Dedifferentiated amniotic fluid mesenchymal stem cell (primary cell): ENCODE results near the gene SLC5A10.

Source experiments
- DNase-seq: peaks from one replicate; pipeline ENCODE4 v3.0.0-alpha.2; 2016; ENCODE audit errors: extremely low spot score

Gene SLC5A10

DNA sequence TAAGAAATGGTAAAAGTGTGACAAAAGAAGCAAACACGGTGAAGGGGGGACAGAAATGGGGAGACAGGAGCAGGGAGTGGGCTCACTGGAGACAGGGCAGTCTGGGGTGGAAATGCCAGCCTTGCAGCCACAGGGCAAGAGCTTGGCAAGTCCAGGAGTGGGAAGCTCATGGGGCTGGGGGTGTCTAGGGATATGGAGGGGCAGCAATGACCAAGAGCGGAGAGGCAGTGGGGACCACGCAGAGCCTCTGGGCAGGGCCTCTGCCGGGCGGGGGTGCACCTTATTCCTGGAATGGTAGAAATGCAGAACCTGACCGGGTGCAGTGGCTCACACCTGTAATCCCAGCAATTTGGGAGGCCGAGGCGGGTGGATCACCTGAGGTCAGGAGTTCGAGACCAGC lies 12.6 kb downstream of the SLC5A10 start:
- no peak for DNase-seq

DNA sequence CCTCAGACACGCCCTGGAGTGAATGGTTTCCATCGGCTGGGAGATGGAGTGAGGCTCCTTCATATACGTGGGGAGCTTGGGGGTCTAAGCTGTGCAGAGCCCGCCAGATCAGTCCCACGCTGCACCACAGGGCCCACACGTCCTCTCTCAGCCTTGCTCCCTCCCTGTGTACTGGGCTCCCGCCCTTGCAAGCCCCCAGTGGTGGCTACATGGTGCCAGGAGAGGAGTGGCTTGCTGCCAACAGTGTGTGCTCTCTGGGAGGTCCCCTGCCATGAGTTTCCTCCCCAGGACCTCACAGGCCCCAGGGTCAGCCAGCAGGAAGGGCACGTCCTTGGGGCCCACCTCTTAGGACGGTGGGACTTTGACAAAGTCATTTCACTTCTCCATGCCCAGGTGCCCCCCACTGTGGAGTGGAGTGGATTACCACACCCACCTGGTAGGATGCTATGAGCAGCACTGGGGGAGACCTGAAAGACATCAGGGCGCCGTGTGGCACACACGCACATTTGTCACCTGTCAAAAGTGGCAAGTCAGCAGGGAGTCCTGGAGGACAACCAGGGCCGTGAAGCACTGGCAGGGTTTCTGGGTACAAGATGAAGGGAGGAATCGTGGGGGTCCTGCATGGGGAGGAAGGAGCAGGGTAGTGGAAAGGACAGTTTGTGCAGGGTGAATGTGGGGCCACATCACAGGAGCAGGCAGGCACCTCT lies 13.7 kb downstream of the SLC5A10 start:
- DNase-seq = no peak

DNA sequence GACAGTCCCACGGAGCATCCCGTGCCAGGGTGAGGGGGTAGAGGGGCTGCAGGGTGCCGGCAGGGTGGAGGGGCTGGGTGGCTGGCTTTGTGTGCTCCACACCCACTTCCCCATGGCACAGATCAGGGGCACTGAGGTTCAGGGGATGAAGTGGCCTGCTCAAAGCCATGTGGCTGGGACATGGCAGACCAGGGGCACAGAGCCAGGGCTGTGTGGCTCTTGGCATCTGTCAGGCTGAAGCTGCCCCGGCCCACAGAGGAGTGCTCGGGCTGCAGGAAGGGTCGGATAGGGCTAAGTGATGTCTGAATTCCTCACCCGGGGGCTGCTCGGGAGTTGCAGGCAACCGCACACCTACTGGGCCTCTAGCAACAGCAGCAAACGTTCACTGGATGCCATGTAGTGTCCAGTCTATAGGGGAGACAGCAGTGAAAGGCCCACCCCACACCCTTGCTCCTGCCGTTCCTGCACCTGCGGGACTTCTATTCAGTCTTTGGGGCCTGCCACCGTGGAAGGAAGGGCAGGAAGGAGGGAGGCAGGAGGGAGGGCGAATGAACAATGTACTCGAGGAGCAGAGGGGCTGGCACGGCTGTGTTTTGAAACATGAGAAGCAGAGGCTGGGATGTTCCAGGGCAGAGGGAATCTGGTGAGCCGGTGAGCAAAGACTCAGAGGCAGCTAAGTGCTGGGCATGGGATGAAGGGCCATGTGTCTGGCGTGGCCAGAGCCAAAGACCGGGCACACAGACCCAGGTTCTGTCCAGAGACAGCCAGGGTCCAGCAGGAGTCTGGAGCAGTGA lies 15.1 kb downstream of the SLC5A10 start:
- no peak for DNase-seq

DNA sequence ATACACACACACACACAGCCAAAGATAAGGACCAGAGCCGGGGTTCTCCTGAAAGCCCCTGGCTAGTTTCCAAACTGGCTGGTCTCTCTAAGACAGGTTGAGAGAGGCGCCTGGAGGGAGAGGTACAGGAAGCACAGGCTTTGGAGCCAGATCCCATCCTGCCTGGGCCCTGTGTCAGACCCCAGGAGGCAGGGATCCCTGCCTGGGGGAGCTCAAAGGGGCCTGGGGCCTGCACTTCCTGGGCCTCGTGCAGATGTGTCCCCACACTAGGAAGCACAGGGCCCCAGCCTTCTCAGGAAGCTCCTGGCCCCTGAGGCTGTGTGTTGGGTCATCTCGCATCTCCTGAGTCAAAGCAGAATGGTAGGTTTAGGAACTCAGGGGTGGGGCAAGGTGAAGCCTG lies 16.0 kb downstream of the SLC5A10 start:
- DNase-seq = no peak

DNA sequence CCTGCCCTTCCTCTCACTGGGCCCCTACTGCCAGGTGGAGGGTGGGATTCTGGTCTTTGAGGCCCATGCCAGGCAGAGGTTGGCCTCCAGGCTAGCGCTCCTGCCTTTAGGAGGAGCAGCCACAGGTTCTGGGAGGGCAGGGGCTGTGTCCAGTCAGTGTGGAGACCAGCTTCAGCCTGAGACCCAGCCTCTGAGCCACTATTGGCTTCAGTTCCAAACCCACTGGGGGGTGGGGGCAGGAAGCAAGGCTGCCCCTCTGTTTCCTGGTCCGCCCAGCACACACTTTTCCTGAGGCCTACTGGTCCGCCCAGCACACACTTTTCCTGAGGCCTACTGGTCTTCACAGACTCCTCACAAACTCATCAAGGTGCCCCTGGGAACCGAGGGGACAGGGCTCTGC lies 16.4 kb downstream of the SLC5A10 start:
- DNase-seq = no peak

DNA sequence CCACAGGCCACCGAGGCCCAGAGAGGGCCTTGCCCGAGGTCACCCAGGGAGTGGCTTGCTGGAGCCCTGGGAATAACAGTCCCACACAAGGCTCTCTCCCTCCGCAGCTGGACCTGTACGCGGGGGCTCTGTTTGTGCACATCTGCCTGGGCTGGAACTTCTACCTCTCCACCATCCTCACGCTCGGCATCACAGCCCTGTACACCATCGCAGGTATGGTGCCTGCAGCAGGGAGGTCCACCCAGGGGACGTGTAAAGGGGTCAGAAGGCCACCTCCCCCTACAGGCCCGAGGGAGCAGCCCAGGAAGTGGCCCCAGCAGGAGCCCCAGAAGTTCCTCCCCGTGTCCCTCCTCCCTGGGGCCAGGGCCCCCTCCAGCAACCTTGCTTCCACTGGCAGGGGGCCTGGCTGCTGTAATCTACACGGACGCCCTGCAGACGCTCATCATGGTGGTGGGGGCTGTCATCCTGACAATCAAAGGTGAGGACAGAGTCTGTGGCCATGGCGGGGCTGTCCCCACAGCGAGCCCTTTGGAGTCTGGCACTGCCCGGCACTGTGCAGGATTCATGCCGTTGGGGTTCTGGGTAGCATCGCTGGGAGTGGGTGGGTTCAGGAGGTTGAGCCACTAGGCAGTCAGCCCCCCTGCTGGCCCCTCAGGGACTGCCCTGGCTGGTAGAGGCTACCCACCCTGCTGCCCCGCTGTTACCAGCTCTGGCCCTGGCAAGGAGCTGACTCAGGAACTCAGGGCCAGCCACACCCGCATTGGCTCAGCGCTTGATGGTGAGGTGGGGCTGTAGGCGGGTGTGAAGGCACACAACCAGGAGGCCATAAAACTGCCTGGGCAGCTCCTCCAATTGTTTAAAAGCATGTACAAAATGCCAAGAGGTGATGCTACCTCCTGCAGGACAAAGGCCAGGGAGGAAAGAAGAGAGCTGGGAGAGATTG lies 17.3 kb downstream of the SLC5A10 start:
- DNase-seq = no peak

DNA sequence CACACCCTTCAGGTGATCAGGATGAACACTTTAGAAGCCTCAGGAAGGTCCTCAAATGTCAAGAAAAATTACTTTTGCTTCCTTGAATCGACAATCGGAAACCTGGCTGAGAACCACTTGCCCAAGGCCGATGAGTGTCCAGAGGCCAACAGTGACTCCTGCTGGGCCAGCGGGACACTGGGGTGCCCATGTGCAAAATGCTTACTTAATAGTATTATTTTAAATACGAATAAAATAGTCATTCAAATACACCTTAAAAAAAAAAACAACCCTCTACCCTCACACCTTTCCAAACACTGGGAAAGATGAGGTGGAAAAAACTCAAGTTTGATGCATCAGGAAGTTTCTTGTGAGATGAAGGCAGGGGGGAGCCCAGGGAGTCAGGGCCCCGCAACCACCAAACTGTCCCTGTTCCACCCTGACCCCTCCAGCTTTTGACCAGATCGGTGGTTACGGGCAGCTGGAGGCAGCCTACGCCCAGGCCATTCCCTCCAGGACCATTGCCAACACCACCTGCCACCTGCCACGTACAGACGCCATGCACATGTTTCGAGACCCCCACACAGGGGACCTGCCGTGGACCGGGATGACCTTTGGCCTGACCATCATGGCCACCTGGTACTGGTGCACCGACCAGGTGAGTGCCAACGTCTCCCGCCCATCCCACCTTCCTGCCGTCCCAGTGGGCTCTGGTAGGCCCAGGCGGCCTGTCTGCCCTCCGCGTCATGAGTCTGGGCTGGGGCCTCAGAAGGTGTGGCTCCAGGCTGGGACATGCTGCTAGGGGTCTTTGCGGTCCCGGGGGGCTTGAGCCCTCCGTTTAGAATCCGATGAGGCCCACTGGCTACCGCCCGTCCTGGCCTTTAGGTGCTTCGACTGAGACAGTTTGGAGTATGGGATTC lies 18.9 kb downstream of the SLC5A10 start:
- DNase-seq = no peak

DNA sequence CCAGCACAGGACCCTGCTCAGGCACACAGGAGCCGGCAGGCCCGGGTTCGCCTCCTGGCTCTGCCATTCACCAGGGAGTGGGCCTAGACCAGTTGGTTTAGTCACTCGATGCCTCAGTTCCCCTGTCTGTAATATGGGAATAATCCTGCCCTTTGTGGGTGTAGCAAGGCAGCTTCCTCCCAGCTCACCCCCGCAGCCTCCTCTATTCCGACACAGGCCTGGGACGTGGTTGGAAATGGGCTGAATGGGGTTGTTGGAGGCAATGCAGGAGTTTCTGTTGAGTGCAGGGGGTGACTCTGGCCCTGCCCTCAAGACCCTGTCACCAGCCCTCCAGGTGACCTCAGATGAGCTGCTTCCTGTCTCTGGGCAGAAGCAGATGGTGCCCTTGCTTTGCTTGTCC lies 19.8 kb downstream of the SLC5A10 start:
- DNase-seq = no peak

DNA sequence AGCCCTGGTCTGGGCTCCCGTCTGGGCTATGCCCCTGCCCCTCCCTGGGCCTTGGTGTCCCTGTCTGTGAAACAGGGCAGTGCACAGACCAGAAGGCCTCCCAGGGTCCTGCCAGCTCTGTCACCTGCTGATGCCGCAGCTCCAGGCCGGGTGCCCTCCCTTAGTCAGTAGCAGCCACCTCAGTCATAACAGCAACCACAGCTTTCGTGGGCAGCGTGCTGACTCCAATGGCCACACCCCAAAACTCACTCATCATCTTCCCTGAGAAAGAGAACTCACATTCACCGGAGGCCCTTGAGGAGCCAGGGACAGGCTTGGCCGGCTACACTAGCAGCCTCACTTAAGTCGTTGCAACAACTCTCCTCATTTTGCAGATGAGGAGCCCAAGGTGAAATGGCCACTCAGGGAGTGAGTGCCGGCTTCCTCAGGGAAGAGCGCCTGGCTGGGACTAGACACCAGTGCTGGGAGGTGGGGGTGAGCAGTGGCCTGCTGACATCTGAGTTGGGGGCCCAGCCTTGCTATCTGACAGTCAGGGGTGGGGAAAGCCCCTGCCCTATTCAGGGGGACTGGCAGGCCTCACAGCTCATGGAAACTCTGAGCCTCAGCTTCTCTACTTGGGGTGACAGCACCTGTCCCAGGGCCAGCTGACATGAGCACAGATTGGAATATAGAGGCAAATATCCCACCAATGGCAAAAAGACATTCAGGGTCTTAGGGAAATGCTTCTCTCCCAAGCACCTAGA lies 22.6 kb downstream of the SLC5A10 start:
- DNase-seq = no peak

DNA sequence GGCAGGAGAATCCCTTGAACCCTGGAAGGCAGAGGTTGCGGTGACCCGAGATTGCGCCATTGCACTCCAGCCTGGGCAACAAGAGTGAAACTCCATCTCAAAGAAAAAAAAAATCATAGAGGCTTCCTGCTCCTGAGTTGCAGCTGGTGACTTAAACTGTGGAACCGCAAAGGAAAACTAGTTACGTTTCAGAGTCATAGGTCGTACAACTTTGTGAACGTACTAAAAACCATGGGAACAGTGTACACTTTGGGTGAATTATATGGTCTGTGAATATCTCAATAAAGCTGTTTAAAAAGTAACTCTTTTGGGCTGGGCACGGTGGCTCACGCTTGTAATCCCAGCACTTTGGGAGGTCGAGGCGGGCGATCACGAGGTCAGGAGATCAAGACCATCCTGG lies 23.6 kb downstream of the SLC5A10 start:
- DNase-seq = no peak

DNA sequence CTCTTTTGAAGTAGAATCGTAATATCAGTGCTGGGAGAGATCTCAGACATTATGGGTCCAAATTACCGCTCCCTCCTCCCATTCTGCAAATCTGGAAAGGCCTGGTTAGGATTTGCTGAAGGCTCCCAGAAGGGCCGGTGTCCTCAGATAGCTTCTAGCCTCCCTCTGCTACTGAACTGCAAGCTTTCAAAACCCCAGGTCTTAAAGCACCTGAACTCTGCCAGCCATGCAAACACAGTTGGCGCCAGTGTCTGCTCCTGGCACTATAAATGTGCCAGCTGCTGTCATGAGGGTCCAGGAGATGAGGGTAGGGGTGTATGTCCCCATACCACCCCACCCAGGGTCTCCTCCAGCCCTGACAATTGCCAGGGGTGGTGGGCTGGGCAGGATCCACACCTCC lies 24.2 kb downstream of the SLC5A10 start:
- DNase-seq = no peak

DNA sequence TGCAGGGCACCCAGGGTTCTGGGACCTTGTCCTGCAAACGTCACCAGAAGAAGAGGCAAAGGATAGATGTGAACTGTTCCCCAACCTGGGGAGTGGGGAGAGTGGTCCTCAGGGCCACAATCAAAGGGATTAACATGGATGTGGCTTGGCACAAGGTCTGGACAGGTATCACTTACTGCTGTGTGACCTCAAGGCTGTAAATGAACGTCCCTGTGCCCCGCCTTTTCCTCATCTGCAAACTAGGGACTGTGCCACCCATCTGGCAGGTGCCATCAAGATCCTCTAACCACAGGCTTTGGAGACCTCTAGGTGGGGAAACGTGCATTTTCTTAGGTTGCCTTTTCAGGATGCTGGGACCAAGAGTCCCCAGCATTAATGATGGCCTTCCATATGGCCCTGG lies 25.1 kb downstream of the SLC5A10 start:
- no peak for DNase-seq

DNA sequence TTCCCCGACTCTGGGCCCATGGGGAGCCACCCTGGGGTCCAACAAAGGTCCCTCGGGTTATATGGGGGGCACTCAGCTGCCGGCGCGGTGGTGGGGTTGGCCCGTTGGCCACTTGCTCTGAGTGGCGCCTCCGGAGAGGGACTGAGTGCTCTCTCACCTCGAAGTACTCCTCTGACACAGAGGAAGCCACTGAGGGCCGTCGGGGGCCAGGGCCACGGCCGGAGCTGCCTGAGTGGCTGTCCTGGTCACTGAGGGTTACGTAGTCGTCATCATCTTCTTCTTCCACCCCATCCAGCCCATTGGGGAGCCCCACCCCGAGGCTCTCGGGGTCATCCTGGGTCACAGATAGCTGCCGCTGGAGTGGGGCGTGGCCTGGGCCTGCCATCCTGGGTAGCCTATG lies 25.7 kb downstream of the SLC5A10 start:
- no peak for DNase-seq

DNA sequence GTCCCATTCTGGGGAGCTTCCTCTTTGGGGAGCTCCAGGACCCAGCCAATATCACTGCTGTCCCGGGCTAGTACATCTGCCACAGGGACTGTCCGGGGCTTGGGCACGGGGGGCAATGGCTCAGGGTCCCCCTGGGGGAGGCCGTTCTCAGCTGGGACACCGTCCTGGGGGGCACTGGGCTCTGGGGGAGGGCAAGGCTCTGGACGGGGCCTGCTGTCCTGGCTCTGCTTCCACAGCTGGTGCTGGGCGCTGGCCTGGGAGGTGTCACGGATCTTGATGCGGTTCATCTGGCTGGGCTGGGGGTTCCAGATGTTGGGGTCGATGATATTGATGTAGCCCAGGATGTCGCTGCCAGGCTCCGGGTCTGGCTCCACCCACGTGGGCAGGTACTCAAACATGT lies 26.1 kb downstream of the SLC5A10 start:
- no peak for DNase-seq

DNA sequence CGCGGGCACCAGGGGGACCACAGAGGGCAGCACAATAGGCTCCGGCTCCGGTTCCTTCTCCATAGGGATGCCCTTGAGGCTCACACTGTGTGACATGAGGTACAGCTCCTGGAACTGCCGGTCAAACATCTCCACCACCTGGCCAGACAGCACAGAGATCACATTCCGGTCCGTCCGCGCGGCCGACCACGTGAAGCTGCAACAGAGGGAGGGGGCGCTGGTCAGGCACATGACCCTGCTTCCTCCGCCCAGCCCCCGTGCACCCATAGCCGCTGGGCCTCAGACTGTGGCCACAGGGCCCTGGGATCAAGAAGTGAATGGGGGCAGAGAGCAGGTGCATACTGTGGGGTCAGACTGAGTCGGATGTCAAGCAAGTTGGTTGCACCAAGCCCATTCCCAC lies 26.7 kb downstream of the SLC5A10 start:
- DNase-seq = no peak

DNA sequence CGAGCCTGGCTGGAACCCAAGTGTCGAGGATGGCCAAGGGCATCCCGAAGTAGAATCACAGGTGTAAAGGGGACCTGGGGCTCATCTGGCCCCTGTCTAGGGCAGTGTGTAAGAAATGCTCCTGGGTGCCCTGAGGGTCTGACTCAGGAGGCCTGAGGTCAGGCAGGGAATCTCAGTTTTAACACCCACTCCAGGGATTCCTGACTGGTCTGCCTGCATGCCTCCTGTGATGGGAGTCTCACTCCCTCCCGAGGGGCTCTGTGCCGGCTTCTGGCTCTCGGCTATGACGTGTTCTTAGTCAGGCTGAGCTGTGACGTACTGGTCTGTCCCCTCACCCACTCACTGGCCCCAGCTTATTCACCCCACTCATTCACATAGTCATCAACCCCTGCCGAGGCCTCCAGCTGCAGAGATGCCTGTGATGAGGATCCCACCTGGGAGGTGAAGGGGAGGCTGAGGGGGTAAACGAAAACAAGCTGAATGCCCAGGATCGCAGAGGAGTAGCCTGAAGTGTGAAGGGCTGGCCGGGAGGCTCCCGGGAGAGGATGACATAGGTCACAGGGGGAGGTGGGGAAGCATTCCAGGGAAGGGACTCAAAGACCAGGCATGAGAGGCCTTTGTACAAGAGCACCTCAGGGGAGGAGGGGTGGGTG lies 28.8 kb downstream of the SLC5A10 start:
- no peak for DNase-seq

DNA sequence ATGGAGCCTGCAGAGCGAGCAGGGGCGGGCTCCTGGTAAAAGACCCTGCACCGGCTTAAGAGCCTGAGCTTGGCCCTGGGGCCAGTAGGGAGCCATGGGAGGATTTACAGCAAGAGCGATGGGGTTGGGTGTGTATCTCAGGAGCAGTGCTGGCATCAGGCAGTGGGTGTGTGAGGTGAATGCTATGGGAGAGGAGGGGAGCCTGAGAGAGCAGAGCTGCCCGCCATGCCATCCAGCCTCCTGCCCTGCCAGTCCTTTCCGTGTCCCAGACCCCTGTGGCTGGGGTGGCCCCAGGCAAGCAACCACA lies 29.3 kb downstream of the SLC5A10 start:
- no peak for DNase-seq

DNA sequence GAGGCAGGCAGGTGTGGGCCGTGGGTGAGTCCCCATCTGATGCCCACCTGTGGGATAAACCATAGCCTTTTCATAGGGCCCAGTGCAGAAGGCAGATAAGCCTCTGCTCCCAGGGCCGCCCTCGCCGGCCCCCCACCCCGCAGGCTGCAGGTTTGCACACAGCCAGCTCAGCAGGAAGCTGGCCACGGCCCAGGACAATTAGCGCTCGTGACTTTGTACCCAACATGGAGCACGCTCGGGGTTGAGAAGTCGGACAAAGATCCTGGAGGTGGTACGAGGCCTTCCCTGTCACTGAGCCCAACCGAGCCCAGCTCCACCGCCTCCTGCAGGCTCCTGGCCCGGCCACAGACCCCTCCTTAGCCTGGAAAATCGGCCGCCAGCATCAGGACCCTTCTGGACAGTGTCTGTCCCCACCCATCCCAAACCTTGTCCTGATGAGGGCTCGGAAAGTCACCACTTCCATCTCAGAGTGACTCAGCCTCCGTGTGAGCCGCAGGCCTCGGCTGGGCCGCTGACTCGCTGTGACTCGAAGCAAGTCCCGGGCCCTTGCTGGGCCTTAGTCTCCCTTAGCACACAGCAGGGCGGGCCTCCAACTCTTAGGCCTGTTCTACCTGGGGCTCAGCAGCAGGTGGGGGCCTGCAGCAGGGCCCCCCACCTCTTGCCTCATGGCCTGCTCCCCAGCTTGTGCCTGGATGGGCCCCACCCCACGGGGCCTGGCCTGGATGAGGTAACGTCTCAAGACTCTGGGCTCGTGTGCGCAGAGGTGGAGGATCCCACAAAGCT lies 29.9 kb downstream of the SLC5A10 start:
- DNase-seq = peak; percentile 52

DNA sequence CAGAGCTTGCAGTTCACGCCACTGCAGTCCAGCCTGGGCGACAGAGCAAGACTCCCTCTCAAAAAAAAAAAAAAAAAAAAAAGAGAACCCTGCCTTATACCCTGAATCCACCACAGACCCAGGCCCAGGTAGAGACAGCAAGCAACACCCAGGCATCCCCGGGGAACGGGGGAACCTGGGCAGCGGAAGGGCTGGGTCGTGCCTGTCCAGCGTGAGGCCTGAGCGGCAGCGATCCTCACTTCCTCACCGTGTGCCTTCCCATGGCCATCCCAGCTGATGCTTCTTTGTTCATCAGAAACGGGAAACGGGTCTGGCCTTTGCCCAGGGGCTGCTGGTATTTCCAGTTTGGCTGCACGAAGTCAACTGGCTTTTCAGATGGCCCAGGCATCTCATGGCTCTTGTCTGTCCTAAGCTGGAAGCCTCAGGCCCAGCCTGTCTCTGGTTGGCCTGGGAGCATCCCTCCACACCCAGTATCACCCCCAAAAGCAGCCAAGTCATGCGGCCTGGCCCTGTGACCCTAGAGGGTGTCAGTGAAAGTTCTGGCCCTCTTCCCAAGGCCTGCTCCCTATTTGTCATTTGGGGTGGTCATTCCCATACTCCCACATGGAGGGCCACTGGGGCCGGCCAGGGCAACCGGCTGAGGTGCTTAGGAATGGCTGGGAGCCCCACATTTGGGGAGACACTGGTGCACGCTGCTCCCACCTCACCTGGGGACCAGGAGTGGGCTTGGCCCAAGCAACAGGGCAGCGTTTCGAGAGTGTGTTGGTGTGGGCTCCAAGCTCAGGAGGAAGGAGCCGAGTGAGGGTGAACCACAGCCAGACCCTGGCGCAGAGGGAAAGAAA lies 32.5 kb downstream of the SLC5A10 start:
- DNase-seq = no peak
